ENCODE data around the gene KRT15. TPM values are rescaled to one million over a fixed set of nuclear protein-coding genes. Genes with fewer than 3 reads are reported as not detected.

KRT15 gene
- total and polyA plus RNA-seq, 2 of the 8 experiments (the other 6 are each of a cell fraction or from before 2014, with no cell fraction given) = 0.11 to 0.13 TPM

- no peak for TF ChIP-seq SP1 (IDR thresholded peaks at IDR 0.05; ENCODE audit: low read depth, low read length)
- no peak for TF ChIP-seq RAD21 (IDR thresholded peaks at IDR 0.05 in 1 of 2, conservative IDR thresholded peaks at IDR 0.05 in 1 of 2; ENCODE audit: low read depth in 2 of 2, low read length in 2 of 2)
- TF ChIP-seq RBBP5 (IDR thresholded peaks at IDR 0.05; ENCODE audit: borderline replicate concordance, low read depth, low read length) = no peak
- no peak for TF ChIP-seq SP2 (IDR thresholded peaks at IDR 0.05; ENCODE audit: low read length)
Measured at GRCh38 chr17:41516830-41517283, 1.8 kb downstream of the KRT15 start (continued).
